NCI-H345 (cell line): ENCODE measurements around the gene CCDC70.
A peak's percentile ranks its signal among the peaks of the same experiment; 100 is the strongest.
"Not testable (repeated sequence)": the region's sequence is repeated elsewhere in the genome, so short reads cannot be mapped to it uniquely, and the experiment has no call there.

Source experiments
- DNase-seq: peaks from one replicate; lab custom pipeline; 2025; lab: John Stamatoyannopoulos, UW

Gene CCDC70

GRCh38 chr13:51861723-51862300, at the start of gene CCDC70:
Gene CCDC70, plus strand, starts transcription at chr13:51861969. Its CDS starts 3,443 bp downstream, at chr13:51865412.
- no peak for DNase-seq

- no peak for DNase-seq
These were observed 47.7 kb upstream of the CCDC70 start for GRCh38 chr13:51814071-51814470.

GRCh38 chr13:51814825-51815650, 46.7 kb upstream of the CCDC70 start:
- DNase-seq, result peak; percentile 65

- DNase-seq, result no peak
These were observed 45.9 kb upstream of the CCDC70 start for GRCh38 chr13:51815848-51816247.

GRCh38 chr13:51816604-51817249, 45.0 kb upstream of the CCDC70 start:
- no peak for DNase-seq

GRCh38 chr13:51817717-51818116, 44.1 kb upstream of the CCDC70 start:
- DNase-seq, result no peak

GRCh38 chr13:51818276-51818675, 43.5 kb upstream of the CCDC70 start:
- no peak for DNase-seq

- DNase-seq, result no peak
These were observed 42.8 kb upstream of the CCDC70 start for GRCh38 chr13:51818781-51819511.

GRCh38 chr13:51819544-51819943, 42.2 kb upstream of the CCDC70 start:
- DNase-seq, result no peak

- DNase-seq, result no peak
These were observed 41.7 kb upstream of the CCDC70 start for GRCh38 chr13:51820016-51820597.

GRCh38 chr13:51821606-51822005, 40.2 kb upstream of the CCDC70 start:
- DNase-seq, result no peak

- DNase-seq, result no peak
These were observed 39.5 kb upstream of the CCDC70 start for GRCh38 chr13:51822106-51822815.

- no peak for DNase-seq
These were observed 38.4 kb upstream of the CCDC70 start for GRCh38 chr13:51823359-51823758.

GRCh38 chr13:51823863-51824262, 37.9 kb upstream of the CCDC70 start:
- no peak for DNase-seq

- not testable (repeated sequence) for DNase-seq
These were observed 37.1 kb upstream of the CCDC70 start for GRCh38 chr13:51824712-51825111.

- no peak for DNase-seq
These were observed 36.6 kb upstream of the CCDC70 start for GRCh38 chr13:51825165-51825592.

- no peak for DNase-seq
These were observed 36.0 kb upstream of the CCDC70 start for GRCh38 chr13:51825681-51826254.

- no peak for DNase-seq
These were observed 35.2 kb upstream of the CCDC70 start for GRCh38 chr13:51826606-51827005.

GRCh38 chr13:51827254-51827653, 34.5 kb upstream of the CCDC70 start:
- no peak for DNase-seq

GRCh38 chr13:51828730-51829567, 32.8 kb upstream of the CCDC70 start:
- DNase-seq, result no peak
